Right ventricle myocardium superior (tissue), 1 donor: ENCODE measurements around the gene FOXO1. TPM values are rescaled to one million over a fixed set of nuclear protein-coding genes. Genes with fewer than 3 reads are reported as not detected.

ENCODE experiments used
- ATAC-seq: fragments of 200-7000 bp; cut with Tn5 transposase; one replicate; pipeline ENCODE4 v1.9.1; 2020; ENCODE audit warnings: mild to moderate bottlenecking; ENCODE audit not compliant: poor library complexity
- DNase-seq: peaks from one replicate; pipeline ENCODE4 v3.0.0-alpha.2; 2020
- intact Hi-C: fragments of 100-400 bp; cut with DNase I; formaldehyde crosslinking; loops from one replicate; pipeline ENCODE4 v1.11.2; 2022
- total RNA-seq: library from RNA; stranded (reverse); fragmentation: NEBNext Ultra II Directional; extraction: Animal tissue kit (Norgen Biotek cat#: 25700); gene quantifications from one replicate; pipeline ENCODE4 v1.2.1, GENCODE V29; 2021
- donor health status: DM: no; HTN: yes; CAD: no; lungs with severe emphysema.

The FOXO1 gene
- total RNA-seq, 1 donor from 2014 or later: 14.4 TPM

- DNase-seq (no peak), ATAC-seq (no peak)
- intact Hi-C loops: no loop called here
Measured at GRCh38 chr13:40651866-40652587, 14.4 kb downstream of the FOXO1 start.

GRCh38 chr13:40648841-40649240 lies 17.6 kb downstream of the FOXO1 start:
- DNase-seq (no peak), ATAC-seq (no peak)
- intact Hi-C loops: loop anchor here (10.0 kb wide), 1 partner anchor 54 kb away; no protein-coding TSS in a partner anchor

GRCh38 chr13:40648040-40648439 lies 18.4 kb downstream of the FOXO1 start:
- intact Hi-C loops: loop anchor here (10.0 kb wide), 1 partner anchor 53 kb away; no protein-coding TSS in a partner anchor
- DNase-seq (no peak), ATAC-seq (no peak)

GRCh38 chr13:40644838-40645604 lies 21.4 kb downstream of the FOXO1 start:
- intact Hi-C loops: loop anchor here (10.0 kb wide), 1 partner anchor 50 kb away; no protein-coding TSS in a partner anchor
- no peak for DNase-seq
- peak; percentile 23 for ATAC-seq

- DNase-seq (no peak), ATAC-seq (no peak)
- intact Hi-C loops: loop anchor here (10.0 kb wide), 1 partner anchor 46 kb away; no protein-coding TSS in a partner anchor
Measured at GRCh38 chr13:40640845-40641458, 25.5 kb downstream of the FOXO1 start.

GRCh38 chr13:40640202-40640601 lies 26.2 kb downstream of the FOXO1 start:
- intact Hi-C loops: loop anchor here (10.0 kb wide), 1 partner anchor 45 kb away; no protein-coding TSS in a partner anchor
- peak; percentile 31 for ATAC-seq
- no peak for DNase-seq

- no peak for DNase-seq
- ATAC-seq: peak; percentile 68
- intact Hi-C loops: no loop called here
Measured at GRCh38 chr13:40639221-40639681, 27.2 kb downstream of the FOXO1 start.

- intact Hi-C loops: no loop called here
- DNase-seq (no peak), ATAC-seq (peak; percentile 53)
Measured at GRCh38 chr13:40637643-40638042, 28.8 kb downstream of the FOXO1 start.

GRCh38 chr13:40635315-40635995 lies 31.0 kb downstream of the FOXO1 start:
- DNase-seq (no peak), ATAC-seq (no peak)
- intact Hi-C loops: no loop called here

GRCh38 chr13:40632915-40633314 lies 33.5 kb downstream of the FOXO1 start:
- ATAC-seq (no peak), DNase-seq (no peak)
- intact Hi-C loops: no loop called here

- intact Hi-C loops: no loop called here
- ATAC-seq (no peak), DNase-seq (no peak)
Measured at GRCh38 chr13:40631605-40632004, 34.8 kb downstream of the FOXO1 start.

- ATAC-seq (peak; percentile 34), DNase-seq (no peak)
- intact Hi-C loops: no loop called here
Measured at GRCh38 chr13:40629678-40630384, 36.6 kb downstream of the FOXO1 start.

GRCh38 chr13:40626977-40627376 lies 39.5 kb downstream of the FOXO1 start:
- ATAC-seq (no peak), DNase-seq (no peak)
- intact Hi-C loops: no loop called here

GRCh38 chr13:40626561-40626960 lies 39.9 kb downstream of the FOXO1 start:
- DNase-seq (no peak), ATAC-seq (peak; percentile 32)
- intact Hi-C loops: no loop called here

- intact Hi-C loops: no loop called here
- DNase-seq: no peak
- ATAC-seq: no peak
Measured at GRCh38 chr13:40624986-40625385, 41.5 kb downstream of the FOXO1 start.

- no peak for DNase-seq
- intact Hi-C loops: no loop called here
- ATAC-seq: no peak
Measured at GRCh38 chr13:40624383-40624782, 42.1 kb downstream of the FOXO1 start.

- intact Hi-C loops: no loop called here
- no peak for DNase-seq
- ATAC-seq: no peak
Measured at GRCh38 chr13:40622761-40623160, 43.7 kb downstream of the FOXO1 start.

GRCh38 chr13:40622246-40622645 lies 44.2 kb downstream of the FOXO1 start:
- ATAC-seq: no peak

More at GRCh38 chr13:40622246-40622645, 44.2 kb downstream of the FOXO1 start:
- no peak for DNase-seq
- intact Hi-C loops: no loop called here
